ENCODE data around the gene SLC5A11. TPM values are rescaled to one million over a fixed set of nuclear protein-coding genes. Genes with fewer than 3 reads are reported as not detected.
"Not testable (repeated sequence)": the region's sequence is repeated elsewhere in the genome, so short reads cannot be mapped to it uniquely, and the experiment has no call there.

SLC5A11 gene
- polyA plus RNA-seq, 1 donor = 5.6 TPM

GRCh38 chr16:24834459-24835335 lies 11.1 kb upstream of the SLC5A11 start:
- DNase-seq = no peak

DNA sequence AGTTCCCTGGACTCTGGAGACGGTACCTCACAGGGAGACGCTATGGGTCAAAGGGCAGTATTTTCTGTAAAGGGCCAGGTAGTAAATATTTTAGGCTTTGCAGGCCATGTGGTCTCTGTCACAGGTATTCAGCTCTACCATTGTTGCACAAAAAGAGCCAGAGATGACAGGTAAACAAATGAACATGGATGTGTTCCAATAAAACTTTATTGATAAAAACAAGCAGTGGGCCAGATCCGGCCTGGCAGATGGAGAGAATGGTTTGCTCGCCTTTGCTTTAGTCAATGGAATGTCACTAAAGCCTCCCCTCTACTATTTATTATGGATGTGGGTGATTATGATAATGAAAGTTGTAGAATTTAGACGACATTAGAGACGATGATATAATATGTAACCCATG lies 8.9 kb upstream of the SLC5A11 start:
- no peak for DNase-seq

- DNase-seq = no peak
These were observed 7.8 kb upstream of the SLC5A11 start for GRCh38 chr16:24837969-24838368.

GRCh38 chr16:24838554-24839266 lies 7.1 kb upstream of the SLC5A11 start:
- DNase-seq = no peak

GRCh38 chr16:24839347-24839972 lies 6.3 kb upstream of the SLC5A11 start:
- no peak for DNase-seq

DNA sequence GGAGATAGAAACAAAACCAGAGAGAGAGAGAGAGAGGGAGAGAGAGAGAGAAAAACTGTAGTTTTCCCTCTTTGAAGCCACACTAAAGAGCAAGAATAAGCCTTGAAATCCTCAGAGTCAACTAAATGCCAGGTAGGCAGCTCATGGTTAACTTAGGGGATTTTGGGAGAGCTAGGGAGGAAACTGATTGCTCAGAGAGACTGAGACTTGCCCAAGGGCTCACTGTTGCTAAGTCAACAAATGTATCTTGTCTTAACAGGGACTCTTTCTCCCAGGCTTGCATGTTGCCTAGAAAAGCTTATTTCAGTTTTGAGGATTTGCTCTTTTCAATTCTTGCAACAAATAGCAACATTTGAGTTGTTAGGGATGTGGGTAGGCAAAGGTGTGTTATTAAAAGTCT lies 4.5 kb upstream of the SLC5A11 start:
- DNase-seq = no peak

- DNase-seq = no peak
These were observed 1.4 kb upstream of the SLC5A11 start for GRCh38 chr16:24844101-24845030.

- not testable (repeated sequence) for DNase-seq
These were observed 765 bp upstream of the SLC5A11 start for GRCh38 chr16:24845031-24845365.

DNA sequence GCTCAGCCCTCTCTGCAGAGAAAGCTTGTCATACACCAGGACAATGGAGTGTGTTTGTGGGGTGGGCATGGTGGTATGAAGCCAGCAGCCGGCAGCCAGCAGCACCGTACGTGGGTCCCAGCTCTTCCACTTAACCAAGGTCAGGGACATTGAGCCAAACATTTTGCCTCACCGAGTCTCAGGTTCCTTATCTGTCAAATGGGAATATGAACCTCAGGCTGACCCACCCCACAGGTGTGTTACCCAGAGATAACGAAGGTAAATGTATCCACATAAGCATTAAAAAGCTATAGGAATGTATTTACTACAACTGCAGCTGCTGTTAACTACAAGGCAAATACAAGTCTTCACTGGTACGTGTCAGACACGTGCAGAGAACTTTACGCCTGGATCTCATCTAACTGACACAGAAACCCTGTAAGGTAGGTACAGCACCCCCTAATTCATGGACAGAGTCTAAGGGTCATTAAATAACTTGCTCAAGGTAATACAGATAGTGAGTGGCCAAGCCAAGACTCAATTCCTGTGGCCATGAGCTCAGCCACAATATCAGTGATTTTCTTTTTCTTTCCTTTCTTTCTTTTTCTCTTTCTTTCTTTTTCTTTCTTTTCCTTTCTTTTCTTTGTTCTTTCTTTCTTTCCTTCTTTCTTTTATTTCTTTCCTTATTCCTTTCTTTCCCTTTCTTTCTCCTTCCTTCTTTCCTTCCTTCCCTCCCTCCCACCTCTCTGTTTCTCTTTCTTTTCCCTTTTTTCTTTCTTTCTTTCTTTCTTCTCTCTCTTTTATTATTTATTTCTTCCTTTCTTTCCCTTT lies 990 bp downstream of the SLC5A11 start:
- DNase-seq = no peak

DNA sequence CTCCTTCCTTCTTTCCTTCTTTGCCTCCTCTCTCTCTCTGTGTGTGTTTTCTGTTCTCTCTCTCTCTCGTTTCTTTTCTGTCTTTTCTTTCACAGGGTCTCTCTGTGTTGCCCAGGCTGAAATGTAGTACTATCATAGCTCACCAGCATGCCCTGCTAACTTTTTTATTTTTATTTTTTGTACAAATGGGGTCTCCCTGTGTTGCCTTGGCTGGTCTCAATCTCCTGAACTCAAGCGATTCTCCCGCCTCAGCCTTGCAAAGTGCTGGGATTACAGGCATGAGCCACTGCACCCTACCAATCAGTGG lies 1.5 kb downstream of the SLC5A11 start:
- no peak for DNase-seq

GRCh38 chr16:24848065-24848464 lies 2.3 kb downstream of the SLC5A11 start:
- no peak for DNase-seq

GRCh38 chr16:24849641-24850040 lies 3.9 kb downstream of the SLC5A11 start:
- no peak for DNase-seq

DNA sequence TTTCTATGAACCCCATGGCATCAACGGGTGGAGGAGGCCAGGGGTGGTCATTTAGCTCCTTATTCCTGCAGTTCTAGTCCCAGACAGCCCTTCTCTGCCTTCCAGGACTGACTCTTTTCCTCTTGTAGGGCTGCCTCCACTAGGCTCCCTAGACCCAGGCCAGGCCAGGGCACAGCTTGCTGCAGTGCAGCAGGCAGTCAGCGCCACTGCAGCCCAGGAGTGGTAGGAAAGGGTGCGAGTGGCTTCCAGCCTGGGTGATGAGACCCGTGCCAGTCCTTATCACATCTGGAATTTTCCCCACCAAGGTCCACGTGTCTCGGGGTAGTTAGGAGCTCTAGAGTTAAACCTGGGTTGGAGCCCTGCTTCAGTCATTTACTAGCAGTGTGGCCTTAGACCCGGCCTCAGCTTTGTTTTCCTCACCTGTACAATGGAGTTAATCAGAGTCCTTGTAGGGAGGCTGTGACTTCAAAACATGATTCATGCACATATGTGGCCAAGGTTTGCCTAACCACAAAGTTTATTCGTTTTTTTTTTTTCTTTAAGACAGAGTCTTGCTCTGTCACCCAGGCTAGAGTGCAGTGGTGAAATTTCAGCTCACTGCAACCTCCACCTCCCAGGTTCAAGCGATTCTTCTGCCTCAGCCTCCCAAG lies 4.7 kb downstream of the SLC5A11 start:
- no peak for DNase-seq

- no peak for DNase-seq
These were observed 5.9 kb downstream of the SLC5A11 start for GRCh38 chr16:24851700-24852099.

GRCh38 chr16:24852281-24852721 lies 6.5 kb downstream of the SLC5A11 start:
- DNase-seq = no peak

GRCh38 chr16:24853169-24853824 lies 7.5 kb downstream of the SLC5A11 start:
- DNase-seq = no peak

DNA sequence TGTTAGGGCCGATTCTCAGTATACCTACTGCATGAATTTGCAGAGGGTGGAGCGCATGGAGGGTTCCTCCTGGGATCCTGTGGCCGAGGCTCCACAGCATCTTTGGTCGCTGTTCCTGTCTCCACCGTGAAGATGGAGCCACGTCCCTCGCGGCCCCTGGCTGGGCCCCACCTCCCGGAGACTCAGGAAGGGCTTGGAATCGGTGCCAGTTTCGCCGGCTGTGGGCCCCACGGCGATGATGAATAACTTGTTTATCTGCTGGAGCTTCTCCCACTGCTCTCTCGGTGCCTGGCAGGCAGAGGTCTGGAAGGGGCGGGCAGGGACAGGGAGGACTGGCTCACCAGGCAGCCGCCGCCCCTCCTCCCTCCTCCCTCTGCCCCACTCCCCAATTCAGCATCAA lies 8.1 kb downstream of the SLC5A11 start:
- no peak for DNase-seq

- DNase-seq = no peak
These were observed 8.9 kb downstream of the SLC5A11 start for GRCh38 chr16:24854607-24855171.

DNA sequence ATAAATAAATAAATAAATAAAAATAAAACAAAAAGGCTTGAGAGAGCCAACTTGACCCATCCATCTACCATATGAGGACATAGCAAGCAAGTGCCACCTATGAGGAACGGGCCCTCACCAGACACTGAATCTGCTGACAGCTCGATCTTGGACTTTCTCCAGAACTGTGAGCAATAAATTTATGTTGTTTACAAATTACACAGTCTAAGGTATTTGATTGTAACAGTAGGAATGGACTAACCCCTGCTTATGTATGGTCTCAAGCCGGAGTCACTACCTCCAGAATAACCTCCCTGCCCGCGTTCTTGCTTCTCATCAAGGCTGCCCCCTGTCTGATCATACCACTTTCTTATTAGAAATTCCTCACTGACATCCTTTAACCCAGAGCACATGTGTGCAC lies 9.9 kb downstream of the SLC5A11 start:
- no peak for DNase-seq

DNA sequence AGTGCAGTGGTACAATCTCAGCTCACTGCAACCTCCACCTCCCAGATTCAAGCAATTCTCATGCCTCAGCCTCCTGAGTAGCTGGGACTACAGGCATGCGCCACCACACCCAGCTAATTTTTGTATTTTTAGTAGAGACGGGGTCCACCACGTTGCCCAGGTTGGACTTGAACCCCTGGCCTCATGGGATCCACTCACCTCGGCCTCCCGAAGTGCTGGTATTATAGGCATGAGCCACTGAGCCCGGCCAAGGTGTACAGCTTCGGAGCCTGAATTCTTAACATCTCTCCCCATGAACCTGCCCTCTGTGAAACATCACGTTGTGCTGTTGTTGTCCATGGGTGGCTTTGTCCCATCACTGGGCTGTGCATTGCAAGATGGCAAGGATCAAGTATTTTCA lies 11.1 kb downstream of the SLC5A11 start:
- not testable (repeated sequence) for DNase-seq
